NB4 (cell line): ENCODE data around the gene KLKB1.

ENCODE experiments used
- CTCF ChIP-seq: IDR thresholded peaks from one replicate; pipeline ENCODE4 v1.5.1; 2012; ENCODE audit warnings: low read depth, low read length
- MYC ChIP-seq: IDR thresholded peaks from 2 replicates; pipeline ENCODE4 v1.6.1; 2011; ENCODE audit warnings: low read depth, low read length
- POLR2A ChIP-seq: IDR thresholded peaks from 2 replicates; pipeline ENCODE4 v1.6.1; 2011; ENCODE audit warnings: mild to moderate bottlenecking; ENCODE audit not compliant: insufficient read length; ENCODE audit errors: extremely low read depth

GRCh38 chr4:186244835-186245234 is 17.5 kb downstream of the KLKB1 start:
- no peak for TF ChIP-seq CTCF
- TF ChIP-seq POLR2A = no peak
- TF ChIP-seq MYC = no peak
